ENCODE data around the gene WWOX. TPM values are rescaled to one million over a fixed set of nuclear protein-coding genes. Genes with fewer than 3 reads are reported as not detected.

The WWOX gene
- polyA plus RNA-seq, 1 donor from 2014 or later: 25.6 TPM

- TF ChIP-seq SMC3 (conservative IDR thresholded peaks at IDR 0.05; ENCODE audit: poor library complexity) (no peak), TAF1 (IDR thresholded peaks at IDR 0.05; ENCODE audit: low read depth) (no peak), MXI1 (conservative IDR thresholded peaks at IDR 0.05; ENCODE audit: poor library complexity, severe bottlenecking) (no peak), RAD21 (conservative IDR thresholded peaks at IDR 0.05) (no peak), EZH2 (IDR thresholded peaks at IDR 0.05; ENCODE audit: borderline replicate concordance, insufficient read depth, low read length, poor library complexity, severe bottlenecking) (no peak), CTCF (IDR thresholded peaks at IDR 0.05; ENCODE audit: poor library complexity, severe bottlenecking) (no peak), EP300 (conservative IDR thresholded peaks at IDR 0.05; ENCODE audit: poor library complexity, severe bottlenecking) (no peak), REST (IDR thresholded peaks at IDR 0.05; ENCODE audit: borderline replicate concordance) (no peak), POLR2AphosphoS5 (IDR thresholded peaks at IDR 0.05) (no peak)
- no peak overlapping the region for H3K9ac ChIP-seq (ENCODE audit: low read length)
Observed at GRCh38 chr16:78259873-78260272, 160.4 kb downstream of the WWOX start.

GRCh38 chr16:78264642-78265041 is 165.2 kb downstream of the WWOX start:
- no peaks in the 10 kb centered on the region for H3K36me3 ChIP-seq (ENCODE audit: insufficient read depth, low read length)
- no peak overlapping the region for H2AFZ ChIP-seq (ENCODE audit: low read depth, low read length)
- no peak overlapping the region for H3K9ac ChIP-seq (ENCODE audit: low read length)
- H3K4me2 ChIP-seq (ENCODE audit: low read length): no peak overlapping the region
- no peaks in the 10 kb centered on the region for H3F3A ChIP-seq (ENCODE audit: insufficient read depth, low read length, poor library complexity, severe bottlenecking)
- no peaks in the 10 kb centered on the region for H4K20me1 ChIP-seq (ENCODE audit: insufficient read depth)
- H3K4me3 ChIP-seq (ENCODE audit: low read length): no peak overlapping the region
- H3K9me2 ChIP-seq (ENCODE audit: insufficient read depth, low read length): no peaks in the 10 kb centered on the region
- H3K27me3 ChIP-seq (ENCODE audit: insufficient read depth, low read depth, low read length): no peaks in the 10 kb centered on the region
- TF ChIP-seq SMC3 (conservative IDR thresholded peaks at IDR 0.05; ENCODE audit: poor library complexity) (no peak), CTCF (IDR thresholded peaks at IDR 0.05; ENCODE audit: poor library complexity, severe bottlenecking) (no peak), REST (IDR thresholded peaks at IDR 0.05; ENCODE audit: borderline replicate concordance) (no peak), EZH2 (IDR thresholded peaks at IDR 0.05; ENCODE audit: borderline replicate concordance, insufficient read depth, low read length, poor library complexity, severe bottlenecking) (no peak), POLR2AphosphoS5 (IDR thresholded peaks at IDR 0.05) (no peak), TAF1 (IDR thresholded peaks at IDR 0.05; ENCODE audit: low read depth) (no peak), MXI1 (conservative IDR thresholded peaks at IDR 0.05; ENCODE audit: poor library complexity, severe bottlenecking) (no peak), RAD21 (conservative IDR thresholded peaks at IDR 0.05) (no peak), EP300 (conservative IDR thresholded peaks at IDR 0.05; ENCODE audit: poor library complexity, severe bottlenecking) (no peak)
- H3K79me2 ChIP-seq (replicated peaks; ENCODE audit: insufficient read depth, low read length): no peaks in the 10 kb centered on the region
- no peak overlapping the region for H3K27ac ChIP-seq (ENCODE audit: low read length)
- H3K9me3 ChIP-seq (ENCODE audit: low read length): no peaks in the 10 kb centered on the region

More at GRCh38 chr16:78259873-78260272, 160.4 kb downstream of the WWOX start:
- Histone ChIP-seq H3K27ac (ENCODE audit: low read length) (no peak overlapping the region), H3F3A (ENCODE audit: insufficient read depth, low read length, poor library complexity, severe bottlenecking) (no peaks in the 10 kb centered on the region), H3K9me3 (ENCODE audit: low read length) (no peaks in the 10 kb centered on the region), H3K79me2 (replicated peaks; ENCODE audit: insufficient read depth, low read length) (no peaks in the 10 kb centered on the region), H2AFZ (ENCODE audit: low read depth, low read length) (no peak overlapping the region), H4K20me1 (ENCODE audit: insufficient read depth) (no peaks in the 10 kb centered on the region), H3K4me2 (ENCODE audit: low read length) (no peak overlapping the region), H3K9me2 (ENCODE audit: insufficient read depth, low read length) (no peaks in the 10 kb centered on the region), H3K27me3 (ENCODE audit: insufficient read depth, low read depth, low read length) (no peaks in the 10 kb centered on the region), H3K36me3 (ENCODE audit: insufficient read depth, low read length) (no peaks in the 10 kb centered on the region), H3K4me3 (ENCODE audit: low read length) (no peak overlapping the region)

Measured in neural cell (in vitro differentiated cells).